Measurements from ENCODE around the gene OR52J3. TPM values are rescaled to one million over a fixed set of nuclear protein-coding genes. Genes with fewer than 3 reads are reported as not detected.

The OR52J3 gene
- total RNA-seq, 1 donor from 2014 or later, result not detected

DNA sequence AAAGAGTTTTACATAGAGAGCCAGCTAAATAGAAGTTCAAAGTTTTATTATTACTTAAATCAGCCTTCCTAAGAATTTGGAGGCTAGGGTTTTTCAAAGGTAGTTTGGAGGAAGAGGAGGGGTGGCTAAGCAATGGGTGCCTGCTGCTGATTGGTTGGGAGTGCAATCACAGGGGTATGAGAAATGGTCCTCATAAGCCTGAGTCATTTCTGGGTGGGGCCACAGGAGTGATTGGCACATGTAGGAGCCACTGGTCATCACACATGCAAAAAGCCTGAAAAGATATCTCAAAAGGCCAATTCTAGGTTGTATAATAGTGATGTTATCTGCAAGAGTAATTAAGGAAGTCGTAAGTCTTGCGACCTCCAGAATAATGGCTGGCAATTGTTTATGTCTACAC, 38.8 kb upstream of the OR52J3 start:
- H3K36me3 ChIP-seq (ENCODE audit: insufficient read depth, low read length), result no peaks in the 10 kb centered on the region
- no peak overlapping the region for H3K4me2 ChIP-seq (ENCODE audit: low read length)
- no peaks in the 10 kb centered on the region for H3K36me3 Mint-ChIP-seq (ENCODE audit: low read depth, unreplicated experiment)
- no peak overlapping the region for H3K9ac ChIP-seq (ENCODE audit: low read length)
- DNase-seq (ENCODE audit: low read depth) (no peak), FAIRE-seq (no peak)
- no peak for TF ChIP-seq EZH2 (IDR thresholded peaks at IDR 0.05; ENCODE audit: insufficient read depth, low read length)
- TF ChIP-seq, protein P1, sequence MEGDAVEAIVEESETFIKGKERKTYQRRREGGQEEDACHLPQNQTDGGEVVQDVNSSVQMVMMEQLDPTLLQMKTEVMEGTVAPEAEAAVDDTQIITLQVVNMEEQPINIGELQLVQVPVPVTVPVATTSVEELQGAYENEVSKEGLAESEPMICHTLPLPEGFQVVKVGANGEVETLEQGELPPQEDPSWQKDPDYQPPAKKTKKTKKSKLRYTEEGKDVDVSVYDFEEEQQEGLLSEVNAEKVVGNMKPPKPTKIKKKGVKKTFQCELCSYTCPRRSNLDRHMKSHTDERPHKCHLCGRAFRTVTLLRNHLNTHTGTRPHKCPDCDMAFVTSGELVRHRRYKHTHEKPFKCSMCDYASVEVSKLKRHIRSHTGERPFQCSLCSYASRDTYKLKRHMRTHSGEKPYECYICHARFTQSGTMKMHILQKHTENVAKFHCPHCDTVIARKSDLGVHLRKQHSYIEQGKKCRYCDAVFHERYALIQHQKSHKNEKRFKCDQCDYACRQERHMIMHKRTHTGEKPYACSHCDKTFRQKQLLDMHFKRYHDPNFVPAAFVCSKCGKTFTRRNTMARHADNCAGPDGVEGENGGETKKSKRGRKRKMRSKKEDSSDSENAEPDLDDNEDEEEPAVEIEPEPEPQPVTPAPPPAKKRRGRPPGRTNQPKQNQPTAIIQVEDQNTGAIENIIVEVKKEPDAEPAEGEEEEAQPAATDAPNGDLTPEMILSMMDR (IDR thresholded peaks at IDR 0.05; ENCODE audit: insufficient read depth, low read depth, low read length), result no peak
- H3K4me3 ChIP-seq (ENCODE audit: insufficient read depth, low read depth, low read length), result no peak overlapping the region
- H3K27me3 ChIP-seq (ENCODE audit: insufficient read depth, low read length), result no peaks in the 10 kb centered on the region
- H3K27ac ChIP-seq (ENCODE audit: low read depth, low read length), result no peak overlapping the region
- H3K27ac Mint-ChIP-seq (ENCODE audit: unreplicated experiment), result no peak overlapping the region
- H3K79me2 ChIP-seq (ENCODE audit: insufficient read depth, low read length), result no peaks in the 10 kb centered on the region
- no peaks in the 10 kb centered on the region for H3K9me3 Mint-ChIP-seq (ENCODE audit: unreplicated experiment)
- no peak overlapping the region for H2AFZ ChIP-seq (ENCODE audit: low read depth, low read length)
- H3K4me1 ChIP-seq (ENCODE audit: insufficient read depth, low read length), result no peaks in the 10 kb centered on the region
- no peak overlapping the region for H3K4me3 Mint-ChIP-seq (ENCODE audit: unreplicated experiment)
- no peaks in the 10 kb centered on the region for H3K27me3 Mint-ChIP-seq (ENCODE audit: low read depth, unreplicated experiment)
- no peaks in the 10 kb centered on the region for H3K4me1 Mint-ChIP-seq (ENCODE audit: low read depth, unreplicated experiment)
- no peaks in the 10 kb centered on the region for H3K9me3 ChIP-seq (ENCODE audit: insufficient read depth, low read depth, low read length)
- no peaks in the 10 kb centered on the region for H4K20me1 ChIP-seq (ENCODE audit: insufficient read depth, low read length)

DNA sequence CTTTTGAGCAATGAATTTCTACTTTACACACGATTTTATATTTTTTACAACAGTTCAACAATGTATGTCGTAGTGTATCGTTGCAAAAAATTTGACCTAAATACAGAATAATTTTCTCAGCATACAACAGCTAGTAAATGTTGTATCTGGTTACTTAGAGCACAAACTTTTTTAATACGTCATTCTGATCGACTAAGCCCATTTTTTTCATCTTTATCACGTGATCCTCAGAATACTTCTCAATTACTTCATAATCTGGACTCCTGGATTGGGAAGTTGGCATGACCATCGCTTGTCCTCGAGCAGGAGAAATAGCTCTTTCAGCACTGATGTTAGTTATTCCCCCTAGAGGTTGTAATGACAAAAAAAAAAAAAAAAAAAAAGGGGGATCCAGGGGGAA, 35.1 kb upstream of the OR52J3 start:
- Histone ChIP-seq H3K4me2 (ENCODE audit: low read length) (no peak overlapping the region), H3K4me3 (ENCODE audit: insufficient read depth, low read depth, low read length) (no peak overlapping the region), H3K4me1 (ENCODE audit: insufficient read depth, low read length) (no peaks in the 10 kb centered on the region), H3K36me3 (ENCODE audit: insufficient read depth, low read length) (no peaks in the 10 kb centered on the region), H4K20me1 (ENCODE audit: insufficient read depth, low read length) (no peaks in the 10 kb centered on the region), H3K79me2 (ENCODE audit: insufficient read depth, low read length) (no peaks in the 10 kb centered on the region), H3K9me3 (ENCODE audit: insufficient read depth, low read depth, low read length) (peaks cover 3% of the 10 kb centered on the region), H3K9ac (ENCODE audit: low read length) (no peak overlapping the region), H2AFZ (ENCODE audit: low read depth, low read length) (no peak overlapping the region), H3K27me3 (ENCODE audit: insufficient read depth, low read length) (no peaks in the 10 kb centered on the region), H3K27ac (ENCODE audit: low read depth, low read length) (no peak overlapping the region)
- Mint-ChIP-seq H3K36me3 (ENCODE audit: low read depth, unreplicated experiment) (no peaks in the 10 kb centered on the region), H3K27me3 (ENCODE audit: low read depth, unreplicated experiment) (no peaks in the 10 kb centered on the region), H3K27ac (ENCODE audit: unreplicated experiment) (no peak overlapping the region), H3K4me1 (ENCODE audit: low read depth, unreplicated experiment) (no peaks in the 10 kb centered on the region), H3K9me3 (ENCODE audit: unreplicated experiment) (no peaks in the 10 kb centered on the region), H3K4me3 (ENCODE audit: unreplicated experiment) (no peak overlapping the region)
- FAIRE-seq (no peak), DNase-seq (ENCODE audit: low read depth) (no peak)
- TF ChIP-seq, protein P1 (IDR thresholded peaks at IDR 0.05; ENCODE audit: insufficient read depth, low read depth, low read length), result no peak
- TF ChIP-seq EZH2 (IDR thresholded peaks at IDR 0.05; ENCODE audit: insufficient read depth, low read length), result no peak

DNA sequence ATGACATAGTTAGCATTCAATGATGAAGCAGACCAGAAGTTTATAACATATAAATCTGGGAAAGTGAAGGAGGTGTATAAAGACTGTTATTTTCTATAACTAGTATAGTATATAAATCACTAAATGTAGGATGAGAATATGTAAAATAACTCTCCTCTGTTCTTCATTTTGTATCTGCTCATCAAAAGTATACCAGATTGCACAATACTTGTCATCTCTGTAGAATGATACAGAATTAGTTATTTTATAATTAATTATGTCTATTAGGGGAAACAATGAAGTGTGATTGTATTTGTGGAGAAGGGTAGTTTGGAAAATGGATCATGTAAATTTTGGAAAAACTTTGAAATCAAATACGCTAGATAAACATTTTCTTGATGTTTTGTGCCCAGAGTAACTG, 33.3 kb upstream of the OR52J3 start:
- H3K9me3 ChIP-seq (ENCODE audit: insufficient read depth, low read depth, low read length), result peaks cover 3% of the 10 kb centered on the region
- no peak overlapping the region for H3K4me2 ChIP-seq (ENCODE audit: low read length)
- H3K27me3 ChIP-seq (ENCODE audit: insufficient read depth, low read length), result no peaks in the 10 kb centered on the region
- H3K9me3 Mint-ChIP-seq (ENCODE audit: unreplicated experiment), result no peaks in the 10 kb centered on the region
- no peaks in the 10 kb centered on the region for H3K79me2 ChIP-seq (ENCODE audit: insufficient read depth, low read length)
- no peak overlapping the region for H2AFZ ChIP-seq (ENCODE audit: low read depth, low read length)
- DNase-seq (ENCODE audit: low read depth) (no peak), FAIRE-seq (no peak)
- H3K4me1 Mint-ChIP-seq (ENCODE audit: low read depth, unreplicated experiment), result no peaks in the 10 kb centered on the region
- H3K27ac Mint-ChIP-seq (ENCODE audit: unreplicated experiment), result no peak overlapping the region
- no peak overlapping the region for H3K27ac ChIP-seq (ENCODE audit: low read depth, low read length)
- H4K20me1 ChIP-seq (ENCODE audit: insufficient read depth, low read length), result no peaks in the 10 kb centered on the region
- no peaks in the 10 kb centered on the region for H3K4me1 ChIP-seq (ENCODE audit: insufficient read depth, low read length)
- H3K36me3 ChIP-seq (ENCODE audit: insufficient read depth, low read length), result no peaks in the 10 kb centered on the region
- no peak overlapping the region for H3K9ac ChIP-seq (ENCODE audit: low read length)
- H3K27me3 Mint-ChIP-seq (ENCODE audit: low read depth, unreplicated experiment), result no peaks in the 10 kb centered on the region
- H3K4me3 Mint-ChIP-seq (ENCODE audit: unreplicated experiment), result no peak overlapping the region
- H3K4me3 ChIP-seq (ENCODE audit: insufficient read depth, low read depth, low read length), result no peak overlapping the region
- no peaks in the 10 kb centered on the region for H3K36me3 Mint-ChIP-seq (ENCODE audit: low read depth, unreplicated experiment)
- no peak for TF ChIP-seq EZH2 (IDR thresholded peaks at IDR 0.05; ENCODE audit: insufficient read depth, low read length)
- TF ChIP-seq, protein P1 (IDR thresholded peaks at IDR 0.05; ENCODE audit: insufficient read depth, low read depth, low read length), result no peak

Measured in astrocyte (in vitro differentiated cells and primary cell).